K562 (cell line): ENCODE data around the gene STK11. TPM values are rescaled to one million over a fixed set of nuclear protein-coding genes. Genes with fewer than 3 reads are reported as not detected.

Experiments
- ATAC-seq: fragments of 200-7000 bp; cut with Tn5 transposase; 3 replicates; pipeline ENCODE4 v1.9.1; 2020; ENCODE audit warnings: moderate library complexity
- BruUV-seq: library from RNA; stranded (reverse); fragments of 400-500 nt; replicated peaks from 2 replicates; lab custom pipeline; 2021; lab: Mats Ljungman, UMichigan
- CTCF ChIA-PET: fragments of 300-600 bp; formaldehyde crosslinking; extraction: SDS; loops from one replicate; lab custom pipeline; 2021; ENCODE audit warnings: low intra/inter-chr PET ratio; lab: Yijun Ruan, JAX
- POLR2A ChIA-PET: fragments of 300-600, 350-650 bp; sonication (Branson Sonifier 250); formaldehyde crosslinking; extraction: SDS; loops from one replicate; lab custom pipeline; 2021; ENCODE audit warnings: antibody characterized with exemption, inconsistent platforms; lab: Yijun Ruan, JAX
- DNase-seq, 4 experiments: peaks; one replicate each; pipeline versions ENCODE4 v3.0.0 to v3.0.0-alpha.2; 2011 to 2018; ENCODE audit warnings: low spot score in 3 of 4, mixed read lengths in 3 of 4; ENCODE audit errors: extremely low read depth in 1 of 4
- FAIRE-seq: peaks from 2 replicates; lab custom pipeline; 2011; peaks lifted over from hg19 to GRCh38; lab: Jason Lieb, UNC
- H2AFZ ChIP-seq: 2 replicates; pipeline ENCODE4 v1.6.0; 2011; ENCODE audit warnings: low read depth, low read length, control low read depth, inconsistent platforms
- H3K27ac ChIP-seq: fragments of 200-600 bp; 3 replicates; pipeline ENCODE4 v1.8.0; 2011; ENCODE audit warnings: low read depth, mild to moderate bottlenecking, control low read depth, inconsistent platforms, low read length, moderate library complexity, mixed read lengths; ENCODE audit errors: extremely low read depth
- H3K27me3 ChIP-seq, 2 experiments: fragments of 300-600 bp in 1 of 2; 2 replicates in 1 of 2; 3 replicates in 1 of 2; pipeline versions ENCODE4 v1.6.0 to v1.8.0; 2011; ENCODE audit warnings: inconsistent platforms in 2 of 2, low read length in 2 of 2, mild to moderate bottlenecking in 1 of 2, mixed read lengths in 1 of 2, moderate library complexity in 1 of 2; ENCODE audit not compliant: control insufficient read depth in 2 of 2, insufficient read depth in 2 of 2
- H3K36me3 ChIP-seq: fragments of 300-600 bp; 3 replicates; pipeline ENCODE4 v1.8.0; 2011; ENCODE audit warnings: mild to moderate bottlenecking, low read length, inconsistent platforms; ENCODE audit not compliant: control insufficient read depth, insufficient read depth
- H3K4me1 ChIP-seq, 2 experiments: fragments of 200-600 bp in 1 of 2; replicated peaks in 1 of 2; 2 replicates in 1 of 2; 3 replicates in 1 of 2; pipeline versions ENCODE4 v1.5.1 to v1.8.0; 2011; ENCODE audit warnings: inconsistent platforms in 2 of 2, low read length in 2 of 2, mild to moderate bottlenecking in 1 of 2, mixed read lengths in 1 of 2, moderate library complexity in 1 of 2; ENCODE audit not compliant: control insufficient read depth in 2 of 2, insufficient read depth in 2 of 2
- H3K4me2 ChIP-seq: 2 replicates; pipeline ENCODE4 v1.6.1; 2011; ENCODE audit warnings: low read length, control low read depth, inconsistent platforms, mixed read lengths; ENCODE audit not compliant: insufficient read depth
- H3K4me3 ChIP-seq: fragments of 200-600 bp; sonication (generic), shearing (Covaris generic); 2 replicates; pipeline ENCODE4 v1.5.1; 2016; ENCODE audit warnings: control low read depth, inconsistent platforms
- H3K79me2 ChIP-seq: fragments of 200-600 bp; 3 replicates; pipeline ENCODE4 v1.8.0; 2011; ENCODE audit warnings: low read length, inconsistent platforms; ENCODE audit not compliant: control insufficient read depth, insufficient read depth
- H3K9ac ChIP-seq, 2 experiments: 2 replicates each; pipeline versions ENCODE4 v1.6.0 to v1.6.1; 2011; ENCODE audit warnings: low read depth in 2 of 2, low read length in 2 of 2, control low read depth in 1 of 2, inconsistent platforms in 1 of 2, mild to moderate bottlenecking in 1 of 2, mixed read lengths in 1 of 2; ENCODE audit not compliant: insufficient read depth in 1 of 2
- H3K9me1 ChIP-seq: one replicate; pipeline ENCODE4 v1.6.0; 2011; ENCODE audit warnings: inconsistent platforms, mild to moderate bottlenecking, low read length, moderate library complexity; ENCODE audit not compliant: control insufficient read depth, insufficient read depth
- H3K9me3 ChIP-seq: replicated peaks from 2 replicates; pipeline ENCODE4 v1.5.1; 2011; ENCODE audit warnings: low read depth, low read length, inconsistent platforms; ENCODE audit not compliant: control insufficient read depth, insufficient read depth
- H4K20me1 ChIP-seq: replicated peaks from 2 replicates; pipeline ENCODE4 v1.6.1; 2011; ENCODE audit warnings: low read length, inconsistent platforms, mixed read lengths; ENCODE audit not compliant: control insufficient read depth, insufficient read depth
- E4F1 ChIP-seq: fragments of 250-450 bp; sonication (Bioruptor Pico); IDR thresholded peaks from 2 replicates; pipeline ENCODE4 v1.5.0; 2021; ENCODE audit warnings: mild to moderate bottlenecking, borderline replicate concordance
- FIP1L1 ChIP-seq: fragments of 200-400 bp; formaldehyde crosslinking; IDR thresholded peaks from 2 replicates; pipeline ENCODE4 v1.6.1; 2018; ENCODE audit warnings: mild to moderate bottlenecking, low read depth, low read length; ENCODE audit not compliant: poor library complexity, severe bottlenecking
- HMGXB4 ChIP-seq: sonication (generic); formaldehyde crosslinking; IDR thresholded peaks from 2 replicates; pipeline ENCODE4 v1.8.1; 2023; ENCODE audit warnings: mild to moderate bottlenecking, missing genetic modification reagents
- HNRNPL ChIP-seq: fragments of 200-400 bp; formaldehyde crosslinking; IDR thresholded peaks from 2 replicates; pipeline ENCODE4 v1.6.1; 2017; ENCODE audit warnings: low read depth, mild to moderate bottlenecking, low read length
- POLR2G ChIP-seq: fragments of 200-400 bp; formaldehyde crosslinking; IDR thresholded peaks from 2 replicates; pipeline ENCODE4 v1.6.1; 2017; ENCODE audit warnings: low read depth, mild to moderate bottlenecking, antibody characterized with exemption, low read length, moderate library complexity
- TCF3 ChIP-seq: sonication (generic); formaldehyde crosslinking; IDR thresholded peaks from 2 replicates; pipeline ENCODE4 v1.4.0; 2020; ENCODE audit warnings: mild to moderate bottlenecking, missing genetic modification reagents
- ZBTB33 ChIP-seq: sonication (generic); formaldehyde crosslinking; IDR thresholded peaks from 2 replicates; pipeline ENCODE4 v1.8.1; 2023; ENCODE audit warnings: mild to moderate bottlenecking, missing genetic modification reagents
- ZBTB5 ChIP-seq: fragments of 450-650 bp; IDR thresholded peaks from 2 replicates; pipeline ENCODE4 v1.6.1; 2017; ENCODE audit warnings: antibody characterized with exemption
- WGBS: fragments of 100-300 bp; shearing (Covaris generic); methylation state at CpG from one replicate; pipeline ENCODE4 v1.1.6; 2016; ENCODE audit warnings: low coverage, mixed read lengths; ENCODE audit not compliant: insufficient coverage; ENCODE audit errors: missing lambda C conversion rate; 5-methylcytosine and 5-hydroxymethylcytosine counted together
- in situ Hi-C: fragments of 300-500 bp; cut with MboI; formaldehyde crosslinking; loops from 4 replicates; pipeline ENCODE4 v1.15.0; 2018; ENCODE audit warnings: inconsistent platforms, mixed read lengths
- intact Hi-C: fragments of 100-400 bp; cut with micrococcal nuclease; formaldehyde crosslinking; loops from 2 replicates; pipeline ENCODE4 v1.14.2; 2022
- polyA plus RNA-seq, 8 experiments: library from polyadenylated mRNA; depleted of rRNA in 4 of 8; stranded (reverse) in 5 of 8; unstranded in 3 of 8; fragments of >200 nt; fragmentation: Nextera tagmentation in 2 of 8; fragmentation: Illumina TruSeq in 1 of 8; extraction: Ambion mirVana in 2 of 8; extraction: Trizol in 1 of 8; gene quantifications; 2 replicates each; pipeline versions ENCODE4 v1.2.1 to v1.2.3, GENCODE V29; 2011 to 2014; ENCODE audit warnings: inconsistent platforms in 1 of 8, missing spikeins in 1 of 8
- total RNA-seq, 7 experiments: library from RNA; depleted of rRNA in 6 of 7; stranded (reverse); fragments of >200 nt in 6 of 7; fragmentation: Illumina TruSeq in 2 of 7; extraction: Trizol in 2 of 7; gene quantifications; 2 replicates each; pipeline versions ENCODE4 v1.2.1 to v1.2.3, GENCODE V29; 2011 to 2021; ENCODE audit warnings: low replicate concordance in 1 of 7

STK11 gene
- total and polyA plus RNA-seq, 9 of the 15 experiments (the other 6 are each of a cell fraction or from before 2014, with no cell fraction given), result 0.15 to 96.5 (median 31.7) TPM

GRCh38 chr19:1234051-1234954 is 28.7 kb downstream of the STK11 start:
- FAIRE-seq (no peak), DNase-seq (no peak), ATAC-seq (no peak)
- H3K4me1 ChIP-seq, result peaks cover 4 to 91% of the 10 kb centered on the region in 2 experiments
- no peaks in the 10 kb centered on the region for H3K9me1 ChIP-seq
- 87% methylated on average over 31 of the region's 45 CpGs for WGBS
- CTCF ChIA-PET, result no interaction called here
- no peak overlapping the region for H3K4me2 ChIP-seq
- no peaks in the 10 kb centered on the region for H3K27me3 ChIP-seq
- TF ChIP-seq HMGXB4 (no peak), POLR2G (peak; percentile 33; the same call in 1 of the 2 replicates), ZBTB33 (CRISPR knock-in tag) (0 out of 2 replicates have a peak, but pooled peaks have one; percentile 35), TCF3 (CRISPR knock-in tag) (no peak), FIP1L1 (peak; percentile 34), HNRNPL (peak; percentile 53; the same call in 1 of the 2 replicates), ZBTB5 (no peak), E4F1 (no peak)
- peaks cover 40% of the 10 kb centered on the region; the same call in 1 of the 3 replicates for H3K36me3 ChIP-seq
- peaks cover 7% of the 10 kb centered on the region; the same call in 1 of the 3 replicates for H3K79me2 ChIP-seq
- in situ Hi-C loops, result loop anchor here (25.0 kb wide), 1 partner anchor 472 kb away; the partner anchor contains the start of gene MISP
- no peak overlapping the region for H2AFZ ChIP-seq
- POLR2A ChIA-PET, result interaction anchor here (0.7 kb wide), 1 partner anchor 16 kb away, joined by 3 read pairs; no protein-coding TSS in a partner anchor
- H3K9ac ChIP-seq, result no peak overlapping the region
- BruUV-seq, result TSS peak; percentile 33
- H4K20me1 ChIP-seq, result no peaks in the 10 kb centered on the region
- H3K27ac ChIP-seq, result no peak overlapping the region
- H3K4me3 ChIP-seq, result no peak overlapping the region
- intact Hi-C loops, result no loop called here
- no peaks in the 10 kb centered on the region for H3K9me3 ChIP-seq
